GM19239 (cell line): ENCODE data around the gene CD1C.
"Not testable (repeated sequence)": the region's sequence is repeated elsewhere in the genome, so short reads cannot be mapped to it uniquely, and the experiment has no call there.

ENCODE experiments used
- DNase-seq: peaks from one replicate; pipeline ENCODE4 v3.0.0; 2011; ENCODE audit warnings: low spot score; ENCODE audit not compliant: insufficient read length
- FAIRE-seq: peaks from 2 replicates; lab custom pipeline; 2011; peaks lifted over from hg19 to GRCh38; lab: Jason Lieb, UNC

The CD1C gene

GRCh38 chr1:158289811-158290210 is at the start of gene CD1C:
TSS of gene CD1C (plus strand) at chr1:158289923. CDS start at chr1:158290065, 142 bp downstream.
- no peak for FAIRE-seq
- DNase-seq, result no peak

- DNase-seq (no peak), FAIRE-seq (no peak)
These were observed 43.1 kb upstream of the CD1C start for GRCh38 chr1:158246650-158247049.

GRCh38 chr1:158248118-158248517 is 41.6 kb upstream of the CD1C start:
- FAIRE-seq (peak; percentile 91), DNase-seq (peak; percentile 24)

- DNase-seq (no peak), FAIRE-seq (no peak)
These were observed 41.0 kb upstream of the CD1C start for GRCh38 chr1:158248771-158249170.

GRCh38 chr1:158249646-158250045 is 40.1 kb upstream of the CD1C start:
- FAIRE-seq, result no peak
- DNase-seq, result no peak

- FAIRE-seq (no peak), DNase-seq (no peak)
These were observed 38.6 kb upstream of the CD1C start for GRCh38 chr1:158251163-158251562.

GRCh38 chr1:158255656-158256055 is 34.1 kb upstream of the CD1C start:
- DNase-seq, result no peak
- FAIRE-seq, result no peak

GRCh38 chr1:158256747-158257146 is 33.0 kb upstream of the CD1C start:
- not testable (repeated sequence) for FAIRE-seq, DNase-seq

GRCh38 chr1:158257888-158258287 is 31.8 kb upstream of the CD1C start:
- DNase-seq (no peak), FAIRE-seq (no peak)

GRCh38 chr1:158259117-158259516 is 30.6 kb upstream of the CD1C start:
- no peak for FAIRE-seq
- no peak for DNase-seq

- FAIRE-seq, result no peak
- no peak for DNase-seq
These were observed 17.0 kb upstream of the CD1C start for GRCh38 chr1:158272681-158273080.

GRCh38 chr1:158274797-158275196 is 14.9 kb upstream of the CD1C start:
- no peak for DNase-seq
- peak; percentile 60 for FAIRE-seq

GRCh38 chr1:158282421-158282820 is 7.3 kb upstream of the CD1C start:
- not testable (repeated sequence) for DNase-seq, FAIRE-seq

- FAIRE-seq (peak; percentile 61), DNase-seq (no peak)
These were observed 5.8 kb upstream of the CD1C start for GRCh38 chr1:158283965-158284364.

GRCh38 chr1:158285756-158286241 is 3.9 kb upstream of the CD1C start:
- peak; percentile 95 for FAIRE-seq
- DNase-seq, result peak; percentile 23

GRCh38 chr1:158286487-158286886 is 3.2 kb upstream of the CD1C start:
- DNase-seq, result no peak
- no peak for FAIRE-seq

- FAIRE-seq, result no peak
- no peak for DNase-seq
These were observed 2.8 kb upstream of the CD1C start for GRCh38 chr1:158286941-158287346.

GRCh38 chr1:158290321-158290844 is 660 bp downstream of the CD1C start:
- FAIRE-seq, result no peak
- DNase-seq, result no peak

- DNase-seq (no peak), FAIRE-seq (no peak)
These were observed 6.1 kb downstream of the CD1C start for GRCh38 chr1:158295791-158296190.

- no peak for DNase-seq
- FAIRE-seq, result no peak
These were observed 20.9 kb downstream of the CD1C start for GRCh38 chr1:158310623-158311022.

- no peak for FAIRE-seq
- no peak for DNase-seq
These were observed 21.3 kb downstream of the CD1C start for GRCh38 chr1:158311066-158311465.

- DNase-seq (no peak), FAIRE-seq (no peak)
These were observed 34.1 kb downstream of the CD1C start for GRCh38 chr1:158323866-158324265.
